A549 (cell line): Measurements from ENCODE around the gene SLIT3. TPM values are rescaled to one million over a fixed set of nuclear protein-coding genes. Genes with fewer than 3 reads are reported as not detected.

Experiments used
- ATAC-seq, 2 experiments: fragments of 200-7000 bp in 1 of 2; fragments of >200 bp in 1 of 2; cut with Nextera tagmentation in 1 of 2; cut with Tn5 transposase in 1 of 2; 3 replicates each; pipeline versions ENCODE4 v1.8.0 to v1.9.1; 2018 to 2020; ENCODE audit warnings: mild to moderate bottlenecking in 1 of 2, moderate library complexity in 1 of 2
- CTCF ChIA-PET: fragments of 300-600 bp; sonication (Branson Sonifier 250); formaldehyde crosslinking; extraction: SDS; loops from one replicate; lab custom pipeline; 2021; ENCODE audit warnings: antibody characterized with exemption, inconsistent platforms; lab: Yijun Ruan, JAX
- POLR2A ChIA-PET: fragments of 350-600 bp; formaldehyde crosslinking; extraction: SDS; loops from one replicate; lab custom pipeline; 2021; ENCODE audit warnings: antibody characterized with exemption, inconsistent platforms; lab: Yijun Ruan, JAX
- DNase-seq, 2 experiments: peaks; one replicate each; pipeline versions ENCODE4 v3.0.0 to v3.0.0-alpha.2; 2011 to 2016; ENCODE audit warnings: low read depth in 1 of 2, low spot score in 1 of 2
- FAIRE-seq: peaks from 2 replicates; lab custom pipeline; 2011; peaks lifted over from hg19 to GRCh38; lab: Jason Lieb, UNC
- H3K27ac ChIP-seq, 2 experiments: fragments of >200 bp; sonication (Bioruptor Twin); formaldehyde crosslinking; 3 replicates each; pipeline ENCODE4 v1.5.1; 2016 to 2017
- H3K4me1 ChIP-seq: fragments of >200 bp; sonication (Bioruptor Twin); formaldehyde crosslinking; 3 replicates; pipeline ENCODE4 v1.6.1; 2016
- H3K4me2 ChIP-seq: fragments of >200 bp; sonication (Bioruptor Twin); formaldehyde crosslinking; 3 replicates; pipeline ENCODE4 v1.6.1; 2016
- H3K4me3 ChIP-seq: fragments of >200 bp; sonication (Bioruptor Twin); formaldehyde crosslinking; 3 replicates; pipeline ENCODE4 v1.5.1; 2016
- H3K9me3 ChIP-seq: fragments of >200 bp; sonication (Bioruptor Twin); formaldehyde crosslinking; 3 replicates; pipeline ENCODE4 v1.6.1; 2016
- ATOH8 ChIP-seq: fragments of 250-450 bp; sonication (Bioruptor Pico); IDR thresholded peaks from 2 replicates; pipeline ENCODE4 v1.5.0; 2020; ENCODE audit warnings: low read depth, mild to moderate bottlenecking, moderate library complexity
- BCL3 ChIP-seq: fragments of >200 bp; sonication (Bioruptor Twin); formaldehyde crosslinking; IDR thresholded peaks from 3 replicates; pipeline ENCODE4 v1.6.1; 2016
- CHD4 ChIP-seq: fragments of 200-600 bp; sonication (generic); IDR thresholded peaks from 2 replicates; pipeline ENCODE4 v1.6.1; 2016; ENCODE audit warnings: antibody characterized with exemption, mild to moderate bottlenecking, borderline replicate concordance
- EHF ChIP-seq: fragments of 250-450 bp; sonication (Bioruptor Pico); IDR thresholded peaks from 2 replicates; pipeline ENCODE4 v1.5.0; 2020; ENCODE audit warnings: mild to moderate bottlenecking
- FOSL2 ChIP-seq, 2 experiments: fragments of 450-650 bp in 1 of 2; fragments of >200 bp in 1 of 2; sonication (Bioruptor Twin) in 1 of 2; formaldehyde crosslinking; IDR thresholded peaks; 2 replicates each; pipeline versions ENCODE4 v1.5.0 to v1.6.1; 2016 to 2020; ENCODE audit warnings: mild to moderate bottlenecking in 1 of 2, moderate library complexity in 1 of 2
- HDAC2 ChIP-seq: fragments of 200-600 bp; sonication (generic); IDR thresholded peaks from 2 replicates; pipeline ENCODE4 v1.6.1; 2016
- HOXA7 ChIP-seq: fragments of 250-450 bp; sonication (Bioruptor Pico); IDR thresholded peaks from 2 replicates; pipeline ENCODE4 v1.5.0; 2020; ENCODE audit warnings: mild to moderate bottlenecking, moderate library complexity
- MAX ChIP-seq: IDR thresholded peaks from 2 replicates; pipeline ENCODE4 v1.6.1; 2012
- NFE2L2 ChIP-seq: fragments of 150-350 bp; conservative IDR thresholded peaks from 2 replicates; pipeline ENCODE4 v1.6.1; 2014; ENCODE audit warnings: low read length
- NPAS2 ChIP-seq: fragments of 250-450 bp; sonication (Bioruptor Pico); IDR thresholded peaks from 2 replicates; pipeline ENCODE4 v1.8.0; 2022; ENCODE audit warnings: mild to moderate bottlenecking, moderate library complexity, borderline replicate concordance
- PHF8 ChIP-seq: fragments of 200-600 bp; sonication (generic); IDR thresholded peaks from 2 replicates; pipeline ENCODE4 v1.6.1; 2016; ENCODE audit warnings: low read depth, mild to moderate bottlenecking, antibody characterized with exemption, moderate library complexity, borderline replicate concordance
- POLR2A ChIP-seq: IDR thresholded peaks from 2 replicates; pipeline ENCODE4 v1.6.1; 2012; ENCODE audit warnings: mild to moderate bottlenecking, low read length
- RAD21 ChIP-seq, 2 experiments: fragments of >200 bp in 1 of 2; sonication (Bioruptor Twin) in 1 of 2; formaldehyde crosslinking in 1 of 2; IDR thresholded peaks in 1 of 2; conservative IDR thresholded peaks in 1 of 2; 2 replicates in 1 of 2; 3 replicates in 1 of 2; pipeline ENCODE4 v1.6.1; 2012 to 2018; ENCODE audit warnings: inconsistent platforms in 1 of 2
- TFCP2L1 ChIP-seq: fragments of 250-450 bp; sonication (Bioruptor Pico); IDR thresholded peaks from 2 replicates; pipeline ENCODE4 v1.5.0; 2021; ENCODE audit warnings: mild to moderate bottlenecking
- TP53 ChIP-seq: fragments of 250-450 bp; sonication (Bioruptor Pico); IDR thresholded peaks from 2 replicates; pipeline ENCODE4 v1.5.0; 2021; ENCODE audit warnings: mild to moderate bottlenecking, moderate library complexity
- ZFP36 ChIP-seq: fragments of 450-650 bp; IDR thresholded peaks from 2 replicates; pipeline ENCODE4 v1.6.1; 2014; ENCODE audit warnings: borderline replicate concordance; ENCODE audit not compliant: partially characterized antibody
- WGBS: methylation state at CpG from one replicate; pipeline ENCODE4 v1.1.6; 2017; ENCODE audit errors: missing lambda C conversion rate; 5-methylcytosine and 5-hydroxymethylcytosine counted together
- polyA plus RNA-seq, 4 experiments: library from polyadenylated mRNA; depleted of rRNA in 3 of 4; stranded (reverse); fragments of >200 nt; fragmentation: RNase III in 1 of 4; extraction: RNeasy Plus Mini Kit Qiagen cat#74134 plus additional on column Dnase treatment in 1 of 4; gene quantifications; 2 replicates in 3 of 4; 3 replicates in 1 of 4; pipeline ENCODE4 v1.2.3, GENCODE V29; 2011 to 2017
- TF ChIP-seq, protein P1 (sequence below): fragments of 200-600 bp; sonication (generic); IDR thresholded peaks from 2 replicates; pipeline ENCODE4 v1.6.1; 2016; ENCODE audit warnings: antibody characterized with exemption, mild to moderate bottlenecking, moderate library complexity
- TF ChIP-seq, protein P2 (sequence below): IDR thresholded peaks from 2 replicates; pipeline ENCODE4 v1.6.1; 2012; ENCODE audit warnings: low read depth, borderline replicate concordance

The SLIT3 gene
- polyA plus RNA-seq, 2 of the 4 experiments (the other 2 are of a cell fraction), result 12.7 to 22.9 TPM

- TF ChIP-seq, protein P1, sequence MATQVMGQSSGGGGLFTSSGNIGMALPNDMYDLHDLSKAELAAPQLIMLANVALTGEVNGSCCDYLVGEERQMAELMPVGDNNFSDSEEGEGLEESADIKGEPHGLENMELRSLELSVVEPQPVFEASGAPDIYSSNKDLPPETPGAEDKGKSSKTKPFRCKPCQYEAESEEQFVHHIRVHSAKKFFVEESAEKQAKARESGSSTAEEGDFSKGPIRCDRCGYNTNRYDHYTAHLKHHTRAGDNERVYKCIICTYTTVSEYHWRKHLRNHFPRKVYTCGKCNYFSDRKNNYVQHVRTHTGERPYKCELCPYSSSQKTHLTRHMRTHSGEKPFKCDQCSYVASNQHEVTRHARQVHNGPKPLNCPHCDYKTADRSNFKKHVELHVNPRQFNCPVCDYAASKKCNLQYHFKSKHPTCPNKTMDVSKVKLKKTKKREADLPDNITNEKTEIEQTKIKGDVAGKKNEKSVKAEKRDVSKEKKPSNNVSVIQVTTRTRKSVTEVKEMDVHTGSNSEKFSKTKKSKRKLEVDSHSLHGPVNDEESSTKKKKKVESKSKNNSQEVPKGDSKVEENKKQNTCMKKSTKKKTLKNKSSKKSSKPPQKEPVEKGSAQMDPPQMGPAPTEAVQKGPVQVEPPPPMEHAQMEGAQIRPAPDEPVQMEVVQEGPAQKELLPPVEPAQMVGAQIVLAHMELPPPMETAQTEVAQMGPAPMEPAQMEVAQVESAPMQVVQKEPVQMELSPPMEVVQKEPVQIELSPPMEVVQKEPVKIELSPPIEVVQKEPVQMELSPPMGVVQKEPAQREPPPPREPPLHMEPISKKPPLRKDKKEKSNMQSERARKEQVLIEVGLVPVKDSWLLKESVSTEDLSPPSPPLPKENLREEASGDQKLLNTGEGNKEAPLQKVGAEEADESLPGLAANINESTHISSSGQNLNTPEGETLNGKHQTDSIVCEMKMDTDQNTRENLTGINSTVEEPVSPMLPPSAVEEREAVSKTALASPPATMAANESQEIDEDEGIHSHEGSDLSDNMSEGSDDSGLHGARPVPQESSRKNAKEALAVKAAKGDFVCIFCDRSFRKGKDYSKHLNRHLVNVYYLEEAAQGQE, result no peak
- TF ChIP-seq HOXA7 (CRISPR knock-in tag) (no peak), NPAS2 (CRISPR knock-in tag) (no peak), ZFP36 (no peak), ATOH8 (no peak), POLR2A (no peak), MAX (no peak), NFE2L2 (no peak)
Observed at GRCh38 chr5:169219961-169220360, 81.0 kb downstream of the SLIT3 start (continued).

- no peak overlapping the region for H3K4me3 ChIP-seq
- POLR2A ChIA-PET, result interaction anchor here (1.3 kb wide), 1 partner anchor 132 kb away, joined by 4 read pairs; no protein-coding TSS in a partner anchor
- TF ChIP-seq, protein P2, sequence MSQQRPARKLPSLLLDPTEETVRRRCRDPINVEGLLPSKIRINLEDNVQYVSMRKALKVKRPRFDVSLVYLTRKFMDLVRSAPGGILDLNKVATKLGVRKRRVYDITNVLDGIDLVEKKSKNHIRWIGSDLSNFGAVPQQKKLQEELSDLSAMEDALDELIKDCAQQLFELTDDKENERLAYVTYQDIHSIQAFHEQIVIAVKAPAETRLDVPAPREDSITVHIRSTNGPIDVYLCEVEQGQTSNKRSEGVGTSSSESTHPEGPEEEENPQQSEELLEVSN, result no peak
- TF ChIP-seq NFE2L2 (no peak), TP53 (no peak), CHD4 (no peak), BCL3 (no peak), PHF8 (no peak), TFCP2L1 (CRISPR knock-in tag) (no peak), EHF (CRISPR knock-in tag) (no peak), RAD21 (conservative IDR thresholded peaks at IDR 0.05 in 1 of 2, IDR thresholded peaks at IDR 0.05 in 1 of 2) (no peak), HDAC2 (no peak), MAX (no peak), FOSL2 (IDR thresholded peaks at IDR 0.05) (no peak), FOSL2 (CRISPR knock-in tag; IDR thresholded peaks at IDR 0.05) (no peak)
- TF ChIP-seq, all 56 proteins: peak for 0
- WGBS, result 64% methylated on average over 5 of the region's 5 CpGs
- DNase-seq (no peak), FAIRE-seq (no peak), ATAC-seq (peak in 1 of 2 experiments; percentile 28; a peak in 2 of 6 replicates)
- peaks cover 32% of the 10 kb centered on the region for H3K4me1 ChIP-seq
- H3K9me3 ChIP-seq, result no peaks in the 10 kb centered on the region
- peak overlapping the region in 1 of 2 experiments; percentile 19; a peak in 2 of 6 replicates for H3K27ac ChIP-seq
- H3K4me2 ChIP-seq, result peak overlapping the region; percentile 64
- CTCF ChIA-PET, result interaction anchor here (1.4 to 1.6 kb wide), 2 partner anchors 10 to 22 kb away, joined by 3 read pairs; no protein-coding TSS in a partner anchor
Observed at GRCh38 chr5:169219351-169219750, 81.6 kb downstream of the SLIT3 start.
